GM03348 (cell line): Measurements from ENCODE around the gene SBF2.

ENCODE experiments used
- DNase-seq: peaks from one replicate; pipeline ENCODE4 v3.0.0; 2012; ENCODE audit warnings: low spot score

Gene SBF2

GRCh38 chr11:9808943-9809342 is 485.1 kb downstream of the SBF2 start:
- no peak for DNase-seq

DNA sequence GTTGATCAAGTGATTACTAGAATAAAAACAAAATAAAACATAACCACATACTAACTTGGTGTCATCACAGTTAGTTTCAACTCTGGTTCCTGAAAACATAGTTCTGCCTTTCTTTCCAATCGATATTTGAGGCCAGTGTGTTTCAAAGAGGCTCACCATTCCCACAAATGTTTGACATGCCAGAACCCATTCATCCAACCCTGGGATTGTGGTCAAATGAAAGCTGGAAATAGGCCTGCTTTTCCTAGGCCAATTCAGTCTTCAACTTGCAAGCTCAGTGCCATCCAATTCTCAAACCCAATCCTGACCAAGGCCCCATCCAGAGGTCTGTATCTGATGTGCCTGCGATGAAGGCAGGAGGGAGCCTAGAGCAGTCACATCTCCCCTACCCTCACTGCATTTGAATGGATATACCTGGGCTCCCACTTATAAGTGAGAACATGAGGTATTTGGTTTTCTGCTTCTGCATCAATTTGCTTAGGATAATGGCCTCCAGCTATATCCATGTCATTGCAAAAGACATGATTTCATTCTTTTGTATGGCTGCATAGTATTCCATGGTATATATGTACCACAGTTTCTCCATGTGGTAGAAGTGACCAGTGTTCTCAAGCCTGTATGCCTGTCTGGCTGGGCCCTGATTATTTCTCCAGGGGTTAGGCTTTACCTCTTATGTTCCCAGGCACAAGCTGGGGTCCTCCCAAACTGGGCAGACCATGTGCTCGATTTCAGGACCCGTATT is 486.9 kb downstream of the SBF2 start:
- DNase-seq, result no peak

DNA sequence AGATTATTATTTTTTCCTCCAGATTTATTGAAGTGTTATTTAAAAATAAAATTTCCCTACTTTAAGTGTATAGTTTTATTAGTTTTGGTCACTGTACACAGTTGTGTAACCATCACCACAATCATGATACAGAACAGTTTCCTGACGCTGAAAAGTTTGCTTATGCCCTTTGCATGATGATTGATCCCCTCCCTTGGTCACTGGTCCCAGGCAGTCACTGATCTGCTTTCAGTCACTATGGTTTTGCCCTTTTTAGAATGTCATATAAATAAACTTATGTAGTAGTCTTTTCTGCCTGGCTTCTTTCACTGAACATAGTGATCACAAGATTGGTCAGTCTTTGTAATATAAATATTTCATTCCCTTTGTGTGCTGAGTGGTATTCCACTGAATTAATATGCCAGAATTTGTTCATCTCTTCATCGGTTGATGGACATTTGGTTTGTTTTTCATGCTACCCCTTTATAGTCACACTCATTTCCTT is 489.6 kb downstream of the SBF2 start:
- DNase-seq, result no peak

DNA sequence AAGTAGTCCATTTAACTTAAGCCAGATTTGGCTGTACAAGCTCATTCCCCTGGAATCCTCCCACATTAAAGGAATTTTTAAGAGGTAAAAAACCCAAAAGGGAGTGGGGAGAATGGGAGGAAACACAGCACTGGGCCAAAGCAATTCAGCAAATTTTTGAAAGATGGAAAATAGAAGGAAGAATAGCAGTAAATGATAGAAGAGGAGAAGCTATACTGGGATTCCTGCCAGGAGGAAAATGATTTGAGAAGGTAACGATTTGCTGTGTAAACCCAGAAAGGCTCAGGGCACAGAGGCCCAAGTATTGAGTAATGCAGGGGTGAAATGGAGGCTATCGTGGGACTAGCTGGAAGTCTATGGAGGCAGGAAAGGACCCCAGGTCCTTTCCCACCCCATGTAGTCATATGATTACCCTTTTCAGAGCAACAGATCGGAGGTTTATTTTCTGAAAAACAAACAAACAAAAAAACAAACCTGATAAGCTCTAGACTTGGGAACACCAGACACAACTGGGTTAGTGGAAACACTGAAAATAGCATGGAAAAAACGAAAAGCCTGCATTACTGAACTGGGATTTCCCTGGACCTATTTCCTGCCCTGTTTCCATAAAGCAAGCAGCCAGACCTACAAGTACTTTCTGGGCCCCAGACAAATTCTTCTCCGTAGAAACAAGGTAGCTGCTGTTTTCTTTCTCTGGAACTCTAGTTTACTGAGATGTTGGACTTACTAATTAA is 490.2 kb downstream of the SBF2 start:
- no peak for DNase-seq

- DNase-seq, result peak; percentile 64
Measured at GRCh38 chr11:9802291-9802861, 491.6 kb downstream of the SBF2 start.

GRCh38 chr11:9799886-9800285 is 494.1 kb downstream of the SBF2 start:
- DNase-seq, result no peak

DNA sequence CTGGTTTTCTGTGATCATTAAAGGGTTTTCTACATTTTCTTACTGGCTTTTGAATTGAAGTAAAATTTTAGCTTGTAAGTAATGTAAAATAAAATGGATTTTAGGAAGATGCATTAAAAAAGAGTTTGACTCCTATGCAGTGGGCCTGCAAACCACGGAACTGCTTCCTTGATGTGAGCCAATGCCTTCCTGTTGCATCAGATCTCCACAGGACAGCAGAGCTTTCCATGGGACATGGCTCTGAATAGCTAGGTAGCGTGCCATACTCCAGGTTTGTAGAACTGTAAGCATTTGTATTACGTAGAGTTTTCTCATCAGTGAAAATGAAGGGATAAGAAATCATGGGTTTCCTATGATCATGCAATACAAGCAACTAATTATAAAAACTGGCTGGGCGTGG is 496.7 kb downstream of the SBF2 start:
- no peak for DNase-seq

DNA sequence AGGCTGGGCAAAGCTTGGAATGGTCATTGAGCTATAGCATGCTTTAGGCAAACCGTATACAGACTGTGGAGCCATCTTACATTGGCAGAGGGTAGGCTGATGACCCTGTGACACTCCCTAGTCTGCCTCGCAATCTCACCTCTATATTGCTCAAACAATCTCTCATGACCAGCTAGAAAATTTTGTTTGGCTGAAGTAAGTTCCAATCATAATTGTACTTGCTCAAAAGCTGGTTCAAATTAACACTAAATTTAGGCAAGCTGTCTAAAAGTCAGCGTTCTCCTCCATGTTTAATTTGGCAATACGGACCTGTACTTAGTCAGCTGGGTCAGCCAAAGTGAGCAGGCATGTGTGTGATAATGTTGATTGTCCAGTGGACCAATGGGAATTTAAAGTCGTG is 497.2 kb downstream of the SBF2 start:
- DNase-seq, result no peak

DNA sequence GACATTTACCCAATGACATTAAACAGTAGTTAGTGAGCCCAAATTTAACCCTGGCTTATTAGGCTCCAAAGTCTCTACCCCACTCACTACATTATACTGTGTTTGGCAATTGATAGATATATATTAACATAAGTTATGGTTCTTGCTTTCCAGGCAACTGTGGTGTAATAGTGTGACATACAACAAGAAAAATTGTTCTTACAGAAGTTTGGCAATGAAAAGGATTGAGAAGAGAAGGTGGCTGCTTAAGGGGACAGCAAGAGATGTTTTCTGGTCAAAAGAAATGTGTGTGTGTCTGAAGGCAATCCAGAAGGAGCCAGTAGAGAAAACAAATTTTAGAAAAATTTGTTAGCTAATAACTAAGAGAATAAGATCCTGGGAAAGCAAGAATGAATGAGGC is 497.8 kb downstream of the SBF2 start:
- DNase-seq, result no peak

DNA sequence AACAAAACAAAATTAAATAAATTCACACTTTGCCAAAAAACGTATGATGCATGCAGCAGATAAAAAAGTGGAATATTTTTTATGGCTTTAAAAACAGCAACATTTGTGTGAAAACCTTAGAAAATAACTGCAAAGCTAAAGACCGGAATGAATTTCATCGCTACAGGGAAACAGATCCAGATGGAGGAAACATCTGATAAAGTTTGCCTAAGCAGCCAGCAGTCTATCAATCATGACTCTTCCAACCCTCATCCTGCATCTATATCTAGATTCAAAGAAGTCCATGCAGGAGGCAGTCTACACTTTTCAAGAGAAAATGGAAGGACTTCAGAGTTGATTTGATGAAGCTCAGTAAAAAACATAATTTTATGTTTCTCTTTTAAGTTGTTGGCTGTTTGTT is 503.3 kb downstream of the SBF2 start:
- DNase-seq, result no peak

DNA sequence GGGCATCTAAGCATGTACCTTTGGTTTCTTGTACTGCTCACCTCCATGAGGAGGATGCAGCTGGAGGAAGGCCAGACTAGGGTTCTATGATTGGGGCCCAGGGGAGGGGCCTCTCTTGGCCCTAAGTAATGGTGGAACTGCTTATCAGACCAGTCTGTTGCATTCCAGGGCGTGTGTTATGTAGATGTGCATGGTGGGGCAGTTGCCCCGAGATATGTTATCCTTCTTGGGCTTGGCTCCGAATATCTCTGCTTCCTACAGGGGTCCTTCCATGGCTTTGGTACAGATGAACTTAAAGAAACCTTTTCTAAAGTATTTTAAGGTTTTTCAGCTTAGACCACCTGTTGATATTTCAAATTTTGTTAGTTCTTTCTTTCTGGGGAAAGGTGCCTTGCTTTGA is 504.1 kb downstream of the SBF2 start:
- DNase-seq, result no peak

GRCh38 chr11:9787981-9788521 is 506.0 kb downstream of the SBF2 start:
- peak; percentile 89 for DNase-seq

GRCh38 chr11:9787260-9787659 is 506.8 kb downstream of the SBF2 start:
- DNase-seq, result no peak

DNA sequence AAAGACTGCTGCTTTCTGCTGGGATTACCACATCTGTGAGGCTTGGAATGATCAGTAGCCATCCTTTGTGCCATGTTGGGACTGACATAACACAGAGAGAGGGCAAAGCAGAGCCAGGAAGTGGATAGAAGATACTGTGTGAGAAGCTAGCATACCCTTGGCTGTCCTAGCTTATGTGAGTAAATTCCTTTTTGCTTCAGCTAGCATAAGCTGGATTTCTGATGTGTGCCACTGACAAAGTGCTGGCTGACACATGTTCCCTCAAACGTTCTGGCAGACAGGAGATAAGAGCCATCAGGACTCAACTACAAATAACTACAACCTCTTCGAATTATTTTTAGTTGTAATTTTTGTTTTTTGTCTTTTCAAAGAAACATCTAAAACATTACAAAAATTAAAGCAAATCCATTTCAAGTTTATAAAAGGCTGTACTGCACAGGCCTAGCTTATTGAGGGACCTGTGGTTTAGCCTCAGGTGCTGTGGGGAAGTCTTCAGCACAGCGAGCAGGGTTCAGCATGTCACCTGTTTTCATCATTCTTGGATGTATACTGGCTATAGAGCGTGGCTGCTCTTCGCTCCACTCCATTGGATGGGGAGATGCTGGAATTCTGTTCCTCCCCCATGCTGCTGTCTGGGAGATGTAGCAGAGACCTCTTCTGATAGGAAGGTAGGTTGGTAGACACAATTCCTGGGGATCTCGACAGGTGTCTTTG is 509.3 kb downstream of the SBF2 start:
- no peak for DNase-seq

DNA sequence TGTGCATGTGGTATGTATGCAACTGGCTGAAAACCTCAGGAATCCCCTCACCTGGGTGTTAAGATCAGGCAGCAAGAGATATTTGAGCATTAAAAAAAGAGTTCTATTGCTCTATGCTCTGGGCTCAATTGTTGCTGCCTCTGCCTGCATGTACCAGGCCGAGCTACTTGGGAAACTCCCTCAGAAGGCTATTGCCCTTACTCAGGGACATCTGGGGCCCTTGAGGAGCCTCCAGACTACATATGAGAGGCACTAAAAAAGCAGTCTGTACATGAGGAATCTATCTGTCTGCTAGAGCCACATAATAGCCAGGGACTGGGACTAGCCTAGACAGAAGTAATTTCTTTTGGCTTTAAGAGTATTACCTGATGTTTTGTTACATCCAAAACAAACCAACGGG is 510.0 kb downstream of the SBF2 start:
- no peak for DNase-seq

- no peak for DNase-seq
Measured at GRCh38 chr11:9780929-9781328, 513.1 kb downstream of the SBF2 start.

DNA sequence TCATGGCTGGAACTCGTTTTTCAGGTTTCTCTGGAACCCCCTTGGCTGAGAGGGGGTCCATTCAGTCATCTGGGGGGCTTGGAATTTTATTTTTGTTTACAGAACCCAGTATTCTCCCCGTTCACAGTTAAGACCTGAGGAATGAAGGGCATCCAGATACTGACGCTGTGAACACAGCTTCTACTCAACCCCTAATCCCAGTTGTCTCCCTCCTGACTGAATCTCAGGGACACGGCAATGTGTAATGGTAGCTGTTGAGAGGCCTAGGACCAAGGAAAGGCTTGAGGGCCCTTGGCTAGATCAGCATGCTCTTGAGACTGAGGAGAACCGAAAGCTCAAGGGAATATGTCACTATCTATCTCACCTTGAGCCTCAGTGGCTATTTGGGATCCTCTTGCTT is 516.5 kb downstream of the SBF2 start:
- no peak for DNase-seq

DNA sequence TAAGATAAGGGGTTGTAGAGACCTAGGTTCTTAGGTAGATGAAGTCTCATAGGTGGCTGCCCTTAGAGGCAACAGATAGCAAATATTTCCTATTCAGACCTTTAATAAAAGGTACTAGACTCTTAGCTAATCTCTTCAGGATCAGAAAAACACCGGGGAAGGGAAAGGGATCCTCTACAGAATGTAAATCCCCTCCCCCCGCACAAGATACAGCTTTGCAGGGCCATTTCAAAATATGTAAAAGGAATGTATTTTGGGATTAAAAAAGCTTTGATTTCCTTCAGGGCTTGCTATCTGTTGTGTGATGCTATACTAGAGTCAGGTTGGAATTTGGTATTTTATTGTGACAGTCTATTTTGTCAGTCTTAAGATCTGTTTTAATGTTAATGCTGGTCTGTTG is 517.0 kb downstream of the SBF2 start:
- no peak for DNase-seq

DNA sequence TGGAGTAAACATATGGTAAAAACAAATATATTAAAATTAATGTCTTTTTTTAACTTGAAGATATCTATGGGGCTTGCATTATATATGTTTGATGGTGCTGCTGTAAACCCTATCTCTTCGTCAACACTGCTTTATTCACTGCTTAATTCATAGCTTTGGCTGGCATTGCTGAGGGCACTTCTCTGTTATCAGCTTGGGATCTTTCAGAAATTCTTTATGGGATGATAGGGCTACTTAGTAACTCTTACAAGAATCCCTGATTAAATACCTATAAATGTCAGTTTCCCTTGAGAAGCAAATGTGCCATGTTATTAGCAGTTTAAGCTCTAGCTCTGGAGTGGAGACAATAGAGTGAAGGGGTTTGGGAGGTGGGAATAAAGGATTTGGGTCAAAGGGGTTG is 517.8 kb downstream of the SBF2 start:
- no peak for DNase-seq

- no peak for DNase-seq
Measured at GRCh38 chr11:9775398-9775779, 518.6 kb downstream of the SBF2 start.

DNA sequence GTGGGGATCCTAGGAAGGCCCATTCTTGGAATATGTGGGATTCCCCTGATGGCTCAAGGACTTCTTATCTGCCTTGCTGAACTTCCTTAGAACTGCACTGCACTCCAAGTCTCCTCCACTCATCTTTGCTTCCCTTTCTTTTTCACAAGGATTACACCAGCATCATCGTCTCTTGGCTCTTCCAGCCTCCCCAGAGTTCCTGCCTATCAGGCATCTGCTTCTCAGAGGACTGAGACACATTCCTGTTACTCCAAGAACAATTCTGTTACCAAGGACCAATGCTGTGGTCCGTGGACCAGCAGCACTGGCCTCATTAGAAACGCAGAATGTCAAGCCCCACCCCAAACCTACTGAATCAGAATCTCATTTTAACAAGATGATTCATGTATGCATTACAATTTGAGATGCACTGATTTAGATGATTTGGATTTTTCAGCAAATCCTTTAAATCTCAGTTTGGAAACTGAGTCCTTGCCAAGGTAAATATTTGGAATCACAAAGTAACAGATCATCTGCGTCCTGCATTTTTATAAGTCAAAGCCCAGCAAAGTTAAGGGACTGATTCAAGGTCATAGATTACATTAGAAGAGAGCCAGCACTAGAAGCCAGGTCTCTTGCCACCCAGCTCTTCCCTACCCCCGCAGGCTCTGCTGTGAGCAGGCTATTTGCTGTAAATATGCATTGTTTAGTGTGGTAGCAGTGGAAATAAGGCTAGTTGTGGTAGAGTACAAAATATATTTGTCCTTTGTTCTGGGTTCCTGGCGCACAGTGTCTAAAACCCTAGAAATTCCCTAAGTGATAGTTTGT is 519.2 kb downstream of the SBF2 start:
- DNase-seq, result peak; percentile 80

DNA sequence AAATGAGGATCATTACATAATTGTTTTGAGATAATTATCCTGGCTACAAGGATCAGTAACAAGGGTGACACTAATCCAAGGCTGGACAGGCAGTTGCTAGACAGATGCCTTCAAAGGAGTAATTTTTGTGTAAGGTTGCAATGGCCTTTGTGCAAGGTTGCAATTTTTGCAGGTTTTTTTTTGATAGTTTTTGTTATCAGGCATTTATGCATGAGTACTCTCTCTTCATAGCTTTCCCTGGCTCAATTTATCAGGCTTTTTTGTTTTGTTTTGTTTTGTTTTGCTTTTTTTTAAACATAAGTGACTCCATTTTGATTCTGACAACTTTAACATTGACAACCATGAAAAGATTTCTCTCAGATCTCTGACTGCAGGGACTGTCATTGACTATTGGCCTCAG is 519.9 kb downstream of the SBF2 start:
- no peak for DNase-seq
